ENCODE data around the gene FUBP3.

GRCh38 chr9:130658893-130659698 lies 79.7 kb downstream of the FUBP3 start:
- no peak for TF ChIP-seq CTCF (optimal IDR thresholded peaks at IDR 0.05 in 1 of 3, IDR thresholded peaks at IDR 0.05 in 1 of 3, conservative IDR thresholded peaks at IDR 0.05 in 1 of 3; ENCODE audit: extremely low read depth in 1 of 3, insufficient read depth in 2 of 3, low read length in 3 of 3)
- TF ChIP-seq EZH2 (IDR thresholded peaks at IDR 0.05; ENCODE audit: low read length) = peak; percentile 95
